ENCODE measurements around the gene DIAPH2. TPM values are rescaled to one million over a fixed set of nuclear protein-coding genes. Genes with fewer than 3 reads are reported as not detected.

The DIAPH2 gene
- total RNA-seq, 4 donors from 2014 or later, result 36.6 to 78.3 (median 41.4) TPM

- ATAC-seq (ENCODE audit: low FRiP score) (no peak), DNase-seq (ENCODE audit: low spot score) (no peak)
- TF ChIP-seq CTCF (IDR thresholded peaks at IDR 0.05), result no peak
Observed at GRCh38 chrX:97159916-97160800, 475.5 kb downstream of the DIAPH2 start.

- no peak for DNase-seq (ENCODE audit: low spot score)
- no peak for TF ChIP-seq CTCF (IDR thresholded peaks at IDR 0.05)
- no peak for ATAC-seq (ENCODE audit: low FRiP score)
Observed at GRCh38 chrX:97167333-97167732, 482.7 kb downstream of the DIAPH2 start.

GRCh38 chrX:97168646-97169045 is 484.0 kb downstream of the DIAPH2 start:
- no peak for DNase-seq (ENCODE audit: low spot score)
- no peak for ATAC-seq (ENCODE audit: low FRiP score)
- TF ChIP-seq CTCF (IDR thresholded peaks at IDR 0.05), result no peak

- TF ChIP-seq CTCF (IDR thresholded peaks at IDR 0.05), result no peak
- ATAC-seq (ENCODE audit: low FRiP score), result no peak
Observed at GRCh38 chrX:97175147-97175546, 490.5 kb downstream of the DIAPH2 start.

GRCh38 chrX:97189668-97190067 is 505.0 kb downstream of the DIAPH2 start:
- no peak for DNase-seq (ENCODE audit: low spot score)
- ATAC-seq (ENCODE audit: low FRiP score), result no peak
- TF ChIP-seq CTCF (IDR thresholded peaks at IDR 0.05), result no peak

More at GRCh38 chrX:97175147-97175546, 490.5 kb downstream of the DIAPH2 start:
- no peak for DNase-seq (ENCODE audit: low spot score)

GRCh38 chrX:97199501-97199900 is 514.9 kb downstream of the DIAPH2 start:
- DNase-seq (ENCODE audit: low spot score) (no peak), ATAC-seq (ENCODE audit: low FRiP score) (no peak)
- TF ChIP-seq CTCF (IDR thresholded peaks at IDR 0.05), result no peak

GRCh38 chrX:97200454-97200853 is 515.8 kb downstream of the DIAPH2 start:
- no peak for ATAC-seq (ENCODE audit: low FRiP score)
- TF ChIP-seq CTCF (IDR thresholded peaks at IDR 0.05), result no peak
- no peak for DNase-seq (ENCODE audit: low spot score)
